Measurements from ENCODE around the gene SH3RF1.
A peak's percentile ranks its signal among the peaks of the same experiment; 100 is the strongest.
"Not testable (repeated sequence)": the region's sequence is repeated elsewhere in the genome, so short reads cannot be mapped to it uniquely, and the experiment has no call there.

Gene SH3RF1

GRCh38 chr4:169270810-169271691 is at the start of gene SH3RF1:
Gene SH3RF1 (minus strand): TSS chr4:169270956. CDS start chr4:169269212, 1,744 bp downstream.
- peak; percentile 81 for DNase-seq

- no peak for DNase-seq
Observed at GRCh38 chr4:169315530-169316343, 45.0 kb upstream of the SH3RF1 start.

- no peak for DNase-seq
Observed at GRCh38 chr4:169314906-169315305, 44.1 kb upstream of the SH3RF1 start.

GRCh38 chr4:169313732-169314131 is 43.0 kb upstream of the SH3RF1 start:
- no peak for DNase-seq

- no peak for DNase-seq
Observed at GRCh38 chr4:169312690-169313422, 42.1 kb upstream of the SH3RF1 start.

GRCh38 chr4:169311643-169312365 is 41.0 kb upstream of the SH3RF1 start:
- DNase-seq = no peak

GRCh38 chr4:169309326-169309967 is 38.7 kb upstream of the SH3RF1 start:
- no peak for DNase-seq

- DNase-seq = no peak
Observed at GRCh38 chr4:169307576-169307975, 36.8 kb upstream of the SH3RF1 start.

GRCh38 chr4:169305651-169306050 is 34.9 kb upstream of the SH3RF1 start:
- DNase-seq = no peak

GRCh38 chr4:169305173-169305572 is 34.4 kb upstream of the SH3RF1 start:
- DNase-seq = no peak

- no peak for DNase-seq
Observed at GRCh38 chr4:169295822-169296221, 25.1 kb upstream of the SH3RF1 start.

GRCh38 chr4:169293343-169294176 is 22.8 kb upstream of the SH3RF1 start:
- DNase-seq = no peak

- not testable (repeated sequence) for DNase-seq
Observed at GRCh38 chr4:169287983-169288382, 17.2 kb upstream of the SH3RF1 start.

GRCh38 chr4:169286562-169287301 is 16.0 kb upstream of the SH3RF1 start:
- no peak for DNase-seq

- peak; percentile 57 for DNase-seq
Observed at GRCh38 chr4:169283114-169283509, 12.4 kb upstream of the SH3RF1 start.

GRCh38 chr4:169282429-169283113 is 11.8 kb upstream of the SH3RF1 start:
- DNase-seq = no peak

GRCh38 chr4:169279108-169279507 is 8.4 kb upstream of the SH3RF1 start:
- no peak for DNase-seq

GRCh38 chr4:169278624-169279023 is 7.9 kb upstream of the SH3RF1 start:
- DNase-seq = no peak

- DNase-seq = not testable (repeated sequence)
Observed at GRCh38 chr4:169277838-169278237, 7.1 kb upstream of the SH3RF1 start.

GRCh38 chr4:169275180-169275579 is 4.4 kb upstream of the SH3RF1 start:
- no peak for DNase-seq

Data from amniotic stem cell (primary cell).